ENCODE results near the gene SYDE2. TPM values are rescaled to one million over a fixed set of nuclear protein-coding genes. Genes with fewer than 3 reads are reported as not detected.
"Not testable (repeated sequence)": the region's sequence is repeated elsewhere in the genome, so short reads cannot be mapped to it uniquely, and the experiment has no call there.

The SYDE2 gene
- total RNA-seq, 1 donor from 2014 or later: 4.2 TPM

GRCh38 chr1:85198864-85199263, 2.0 kb downstream of the SYDE2 start:
- H3K4me3 Mint-ChIP-seq (ENCODE audit: unreplicated experiment): no peak overlapping the region
- no peak for TF ChIP-seq CTCF (IDR thresholded peaks at IDR 0.05; ENCODE audit: unreplicated experiment)
- H3K4me1 Mint-ChIP-seq (ENCODE audit: unreplicated experiment): peaks cover 14% of the 10 kb centered on the region
- no peaks in the 10 kb centered on the region for H3K9me3 Mint-ChIP-seq (ENCODE audit: unreplicated experiment)
- peaks cover 3% of the 10 kb centered on the region for H3K36me3 Mint-ChIP-seq (ENCODE audit: low read depth, unreplicated experiment)
- H3K27ac Mint-ChIP-seq (ENCODE audit: unreplicated experiment): no peak overlapping the region
- no peak for DNase-seq (ENCODE audit: low spot score)
- H3K27me3 Mint-ChIP-seq (ENCODE audit: unreplicated experiment): peaks cover 12% of the 10 kb centered on the region

GRCh38 chr1:85196358-85196757, 4.5 kb downstream of the SYDE2 start:
- no peak for TF ChIP-seq CTCF (IDR thresholded peaks at IDR 0.05; ENCODE audit: unreplicated experiment)
- Mint-ChIP-seq H3K4me1 (ENCODE audit: unreplicated experiment) (peaks cover 9% of the 10 kb centered on the region), H3K27ac (ENCODE audit: unreplicated experiment) (no peak overlapping the region), H3K4me3 (ENCODE audit: unreplicated experiment) (no peak overlapping the region), H3K27me3 (ENCODE audit: unreplicated experiment) (peaks cover 6% of the 10 kb centered on the region), H3K9me3 (ENCODE audit: unreplicated experiment) (no peaks in the 10 kb centered on the region), H3K36me3 (ENCODE audit: low read depth, unreplicated experiment) (peaks cover 3% of the 10 kb centered on the region)
- no peak for DNase-seq (ENCODE audit: low spot score)

- no peak for DNase-seq (ENCODE audit: low spot score)
- Mint-ChIP-seq H3K36me3 (ENCODE audit: low read depth, unreplicated experiment) (peaks cover 3% of the 10 kb centered on the region), H3K27me3 (ENCODE audit: unreplicated experiment) (peaks cover 6% of the 10 kb centered on the region), H3K27ac (ENCODE audit: unreplicated experiment) (no peak overlapping the region), H3K9me3 (ENCODE audit: unreplicated experiment) (no peaks in the 10 kb centered on the region), H3K4me1 (ENCODE audit: unreplicated experiment) (peaks cover 9% of the 10 kb centered on the region), H3K4me3 (ENCODE audit: unreplicated experiment) (no peak overlapping the region)
- no peak for TF ChIP-seq CTCF (IDR thresholded peaks at IDR 0.05; ENCODE audit: unreplicated experiment)
Observed at GRCh38 chr1:85195703-85196102, 5.1 kb downstream of the SYDE2 start.

DNA sequence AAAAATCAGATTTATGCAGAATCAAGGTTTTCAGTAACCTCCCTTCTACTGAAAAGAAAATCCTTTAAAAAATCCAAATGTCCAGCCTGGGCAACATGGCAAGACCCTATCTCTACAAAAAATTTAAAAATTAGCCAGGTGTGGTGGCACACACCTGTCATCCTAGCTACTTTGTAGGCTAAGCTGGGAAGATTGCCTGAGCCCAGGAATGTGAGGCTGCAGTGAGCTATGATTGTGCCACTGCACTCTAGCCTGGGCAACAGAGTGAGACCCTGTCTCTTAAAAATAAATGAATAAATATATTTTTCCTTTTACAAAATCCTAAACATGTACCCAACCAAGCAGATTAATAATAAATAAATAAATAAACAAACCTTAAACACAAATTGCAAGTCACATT, 8.7 kb downstream of the SYDE2 start:
- not testable (repeated sequence) for DNase-seq (ENCODE audit: low spot score); H3K4me3 Mint-ChIP-seq (ENCODE audit: unreplicated experiment); H3K27me3 Mint-ChIP-seq (ENCODE audit: unreplicated experiment); H3K27ac Mint-ChIP-seq (ENCODE audit: unreplicated experiment); H3K9me3 Mint-ChIP-seq (ENCODE audit: unreplicated experiment); H3K36me3 Mint-ChIP-seq (ENCODE audit: low read depth, unreplicated experiment); H3K4me1 Mint-ChIP-seq (ENCODE audit: unreplicated experiment)

DNA sequence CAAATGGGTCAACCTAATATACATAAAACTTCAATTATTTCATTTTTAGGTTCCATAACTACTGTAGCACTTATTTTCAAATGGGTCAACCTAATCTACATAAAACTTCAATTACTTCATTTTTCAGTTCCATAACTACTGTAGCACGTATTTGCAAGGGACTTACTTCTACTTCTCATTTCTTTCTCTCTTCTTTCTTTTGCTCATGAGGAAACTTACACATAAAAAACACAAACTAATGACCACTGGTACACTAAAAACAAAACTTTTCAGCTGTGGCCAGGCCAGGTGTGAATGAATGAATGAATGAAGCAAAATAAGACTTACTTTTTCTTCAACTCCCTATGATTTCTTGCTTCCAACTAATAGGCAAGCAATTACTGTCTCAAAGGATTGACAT, 11.7 kb downstream of the SYDE2 start:
- TF ChIP-seq CTCF (IDR thresholded peaks at IDR 0.05; ENCODE audit: unreplicated experiment): no peak
- no peak for DNase-seq (ENCODE audit: low spot score)
- Mint-ChIP-seq H3K27ac (ENCODE audit: unreplicated experiment) (no peak overlapping the region), H3K27me3 (ENCODE audit: unreplicated experiment) (no peaks in the 10 kb centered on the region), H3K4me1 (ENCODE audit: unreplicated experiment) (peaks cover 11% of the 10 kb centered on the region), H3K36me3 (ENCODE audit: low read depth, unreplicated experiment) (no peaks in the 10 kb centered on the region), H3K4me3 (ENCODE audit: unreplicated experiment) (no peak overlapping the region), H3K9me3 (ENCODE audit: unreplicated experiment) (no peaks in the 10 kb centered on the region)

DNA sequence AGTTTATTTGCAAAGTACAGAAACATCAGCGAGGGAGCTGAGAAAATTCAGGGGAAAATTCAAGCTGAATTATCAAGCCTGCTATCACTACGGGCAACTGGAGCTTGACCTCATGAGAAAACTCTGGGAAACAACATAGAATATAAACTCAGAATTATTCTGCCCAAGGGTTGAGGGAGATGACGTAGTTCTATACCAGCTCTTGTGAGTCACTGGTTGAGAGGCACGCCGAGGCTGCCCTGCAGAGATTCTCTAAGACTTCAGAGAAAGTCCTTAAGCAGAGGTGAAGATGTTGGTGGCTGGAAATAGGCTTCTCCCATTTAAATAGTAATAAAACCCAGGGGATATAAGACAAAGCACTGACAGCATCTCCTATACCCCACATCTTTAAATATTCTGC, 12.3 kb downstream of the SYDE2 start:
- H3K4me3 Mint-ChIP-seq (ENCODE audit: unreplicated experiment): no peak overlapping the region
- peaks cover 11% of the 10 kb centered on the region for H3K4me1 Mint-ChIP-seq (ENCODE audit: unreplicated experiment)
- no peaks in the 10 kb centered on the region for H3K9me3 Mint-ChIP-seq (ENCODE audit: unreplicated experiment)
- no peak overlapping the region for H3K27ac Mint-ChIP-seq (ENCODE audit: unreplicated experiment)
- no peaks in the 10 kb centered on the region for H3K36me3 Mint-ChIP-seq (ENCODE audit: low read depth, unreplicated experiment)
- DNase-seq (ENCODE audit: low spot score): no peak
- no peak for TF ChIP-seq CTCF (IDR thresholded peaks at IDR 0.05; ENCODE audit: unreplicated experiment)
- H3K27me3 Mint-ChIP-seq (ENCODE audit: unreplicated experiment): no peaks in the 10 kb centered on the region

DNA sequence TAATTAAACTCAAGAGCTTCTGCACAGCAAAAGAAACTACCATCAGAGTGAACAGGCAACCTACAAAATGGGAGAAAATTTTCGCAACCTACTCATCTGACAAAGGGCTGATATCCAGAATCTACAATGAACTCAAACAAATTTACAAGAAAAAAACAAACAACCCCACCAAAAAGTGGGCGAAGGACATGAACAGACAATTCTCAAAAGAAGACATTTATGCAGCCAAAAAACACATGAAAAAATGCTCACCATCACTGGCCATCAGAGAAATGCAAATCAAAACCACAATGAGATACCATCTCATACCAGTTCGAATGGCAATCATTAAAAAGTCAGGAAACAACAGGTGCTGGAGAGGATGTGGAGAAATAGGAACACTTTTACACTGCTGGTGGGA, 13.8 kb downstream of the SYDE2 start:
- not testable (repeated sequence) for H3K36me3 Mint-ChIP-seq (ENCODE audit: low read depth, unreplicated experiment); H3K4me3 Mint-ChIP-seq (ENCODE audit: unreplicated experiment)

More for the DNA sequence above, 13.8 kb downstream of the SYDE2 start:
- H3K27me3 Mint-ChIP-seq (ENCODE audit: unreplicated experiment); H3K9me3 Mint-ChIP-seq (ENCODE audit: unreplicated experiment); H3K27ac Mint-ChIP-seq (ENCODE audit: unreplicated experiment); DNase-seq (ENCODE audit: low spot score): not testable (repeated sequence)
- peaks cover 11% of the 10 kb centered on the region for H3K4me1 Mint-ChIP-seq (ENCODE audit: unreplicated experiment)

Measured in endothelial cell (in vitro differentiated cells).